Neuronal stem cell (in vitro differentiated cells): ENCODE data around the gene IRAK2.
A peak's percentile ranks its signal among the peaks of the same experiment; 100 is the strongest.
"Not testable (repeated sequence)": the region's sequence is repeated elsewhere in the genome, so short reads cannot be mapped to it uniquely, and the experiment has no call there.

ENCODE experiments used
- DNase-seq: peaks from one replicate; pipeline ENCODE4 v3.0.0-alpha.2; 2013; ENCODE audit warnings: low spot score
- H2AFZ ChIP-seq: one replicate; pipeline ENCODE4 v1.6.1; 2013; ENCODE audit warnings: mild to moderate bottlenecking, low read length, inconsistent platforms
- H2AK5ac ChIP-seq: 2 replicates; pipeline ENCODE4 v1.6.1; 2013; ENCODE audit warnings: low read depth, mild to moderate bottlenecking, inconsistent platforms, low read length, moderate library complexity, mixed read lengths
- H2BK120ac ChIP-seq: 2 replicates; pipeline ENCODE4 v1.6.1; 2013; ENCODE audit warnings: low read depth, mild to moderate bottlenecking, inconsistent platforms, low read length, moderate library complexity, mixed read lengths
- H2BK12ac ChIP-seq: one replicate; pipeline ENCODE4 v1.6.1; 2013; ENCODE audit warnings: low read length, inconsistent platforms
- H2BK15ac ChIP-seq: 2 replicates; pipeline ENCODE4 v1.6.1; 2013; ENCODE audit warnings: mild to moderate bottlenecking, low read length, inconsistent platforms, mixed read lengths
- H2BK5ac ChIP-seq: one replicate; pipeline ENCODE4 v1.6.1; 2013; ENCODE audit warnings: inconsistent platforms, mild to moderate bottlenecking, low read length, moderate library complexity
- H3K14ac ChIP-seq: one replicate; pipeline ENCODE4 v1.6.1; 2013; ENCODE audit warnings: low read length, inconsistent platforms
- H3K18ac ChIP-seq: 2 replicates; pipeline ENCODE4 v1.6.1; 2013; ENCODE audit warnings: low read length, inconsistent platforms
- H3K23ac ChIP-seq: 2 replicates; pipeline ENCODE4 v1.6.1; 2013; ENCODE audit warnings: low read depth, mild to moderate bottlenecking, mixed read lengths, low read length, inconsistent platforms; ENCODE audit not compliant: poor library complexity
- H3K27ac ChIP-seq: replicated peaks from 3 replicates; pipeline ENCODE4 v1.5.1; 2013; ENCODE audit warnings: low read length, inconsistent platforms
- H3K27me3 ChIP-seq, 3 experiments: 2 replicates each; pipeline ENCODE4 v1.6.1; 2013; ENCODE audit warnings: low read length in 3 of 3, mild to moderate bottlenecking in 2 of 3, inconsistent platforms in 1 of 3, low read depth in 1 of 3, mixed read lengths in 1 of 3, moderate library complexity in 1 of 3; ENCODE audit not compliant: control insufficient read depth in 3 of 3, insufficient read depth in 3 of 3
- H3K36me3 ChIP-seq, 2 donors: replicated peaks in 1 of 2; 2 replicates each; pipeline ENCODE4 v1.6.1; 2013; ENCODE audit warnings: low read length in 2 of 2; ENCODE audit not compliant: control insufficient read depth in 2 of 2, insufficient read depth in 2 of 2
- H3K4ac ChIP-seq: 2 replicates; pipeline ENCODE4 v1.6.1; 2013; ENCODE audit warnings: inconsistent platforms, mild to moderate bottlenecking, low read length, moderate library complexity
- H3K4me1 ChIP-seq, 2 donors: 1 replicate in 1 of 2; 2 replicates in 1 of 2; pipeline ENCODE4 v1.6.1; 2013; ENCODE audit warnings: low read length in 2 of 2, low read depth in 1 of 2; ENCODE audit not compliant: control insufficient read depth in 2 of 2, insufficient read depth in 1 of 2
- H3K4me2 ChIP-seq: one replicate; pipeline ENCODE4 v1.6.1; 2013; ENCODE audit warnings: mild to moderate bottlenecking, low read length, inconsistent platforms; ENCODE audit not compliant: insufficient read depth, poor library complexity, severe bottlenecking
- H3K4me3 ChIP-seq, 2 donors: 2 replicates each; pipeline ENCODE4 v1.5.1; 2013; ENCODE audit warnings: low read length in 2 of 2, mild to moderate bottlenecking in 2 of 2, inconsistent platforms in 1 of 2, moderate library complexity in 1 of 2
- H3K79me1 ChIP-seq: one replicate; pipeline ENCODE4 v1.6.1; 2013; ENCODE audit warnings: low read depth, mild to moderate bottlenecking, inconsistent platforms, low read length, moderate library complexity
- H3K9ac ChIP-seq: one replicate; pipeline ENCODE4 v1.6.1; 2013; ENCODE audit warnings: mild to moderate bottlenecking, low read depth, low read length, inconsistent platforms; ENCODE audit not compliant: poor library complexity
- H3K9me3 ChIP-seq, 2 donors: replicated peaks in 1 of 2; 2 replicates each; pipeline versions ENCODE3 to v1.6.1; 2013; ENCODE audit warnings: low read length in 2 of 2, mild to moderate bottlenecking in 2 of 2, inconsistent platforms in 1 of 2, low read depth in 1 of 2, mixed read lengths in 1 of 2, moderate library complexity in 1 of 2; ENCODE audit not compliant: control insufficient read depth in 2 of 2, insufficient read depth in 1 of 2
- H4K8ac ChIP-seq: one replicate; pipeline ENCODE4 v1.6.1; 2013; ENCODE audit warnings: low read depth, mild to moderate bottlenecking, inconsistent platforms, low read length, moderate library complexity
- H4K91ac ChIP-seq: one replicate; pipeline ENCODE4 v1.6.1; 2013; ENCODE audit warnings: low read length, low read depth, mild to moderate bottlenecking, inconsistent platforms; ENCODE audit not compliant: poor library complexity
- WGBS, 2 donors: extraction: QIAGEN DNeasy Blood & Tissue Kit; methylation state at CpG; one replicate each; pipeline ENCODE4 v1.1.7; 2013; ENCODE audit warnings: missing lambda C conversion rate in 2 of 2, mixed read lengths in 1 of 2; ENCODE audit not compliant: insufficient read length in 2 of 2, insufficient replicate concordance in 1 of 2; ENCODE audit errors: extremely low coverage in 2 of 2; 5-methylcytosine and 5-hydroxymethylcytosine counted together

IRAK2 gene

DNA sequence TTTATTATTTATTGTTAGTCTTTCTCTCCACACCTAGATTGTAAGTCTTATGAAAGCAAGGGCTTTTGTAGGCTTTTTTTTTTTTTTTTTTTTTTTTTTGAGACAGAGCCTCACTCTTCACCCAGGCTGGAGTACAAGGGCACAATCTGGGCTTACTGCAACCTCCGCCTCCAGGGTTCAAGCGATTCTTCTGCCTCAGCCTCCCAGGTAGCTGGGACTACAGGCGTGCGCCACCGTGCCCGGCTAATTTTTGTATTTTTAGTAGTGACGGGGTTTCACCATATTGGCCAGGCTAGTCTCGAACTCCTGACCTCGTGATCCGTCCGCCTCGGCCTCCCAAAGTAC lies 546 bp upstream of the IRAK2 start:
- not testable (repeated sequence) for H2BK12ac ChIP-seq, H3K14ac ChIP-seq, H3K4me1 ChIP-seq, DNase-seq, H3K27ac ChIP-seq, H3K27me3 ChIP-seq, H3K9ac ChIP-seq, H3K18ac ChIP-seq, H3K4me2 ChIP-seq, H2BK15ac ChIP-seq, H3K23ac ChIP-seq, H4K8ac ChIP-seq, H3K79me1 ChIP-seq, H3K4ac ChIP-seq, H2AK5ac ChIP-seq, H3K36me3 ChIP-seq, H3K9me3 ChIP-seq, H2BK5ac ChIP-seq, H3K4me3 ChIP-seq, H2BK120ac ChIP-seq, H4K91ac ChIP-seq
- WGBS, 2 donors: no CpG with 5 or more reads among the region's 12 CpGs
- peak overlapping the region; percentile 100 for H2AFZ ChIP-seq

DNA sequence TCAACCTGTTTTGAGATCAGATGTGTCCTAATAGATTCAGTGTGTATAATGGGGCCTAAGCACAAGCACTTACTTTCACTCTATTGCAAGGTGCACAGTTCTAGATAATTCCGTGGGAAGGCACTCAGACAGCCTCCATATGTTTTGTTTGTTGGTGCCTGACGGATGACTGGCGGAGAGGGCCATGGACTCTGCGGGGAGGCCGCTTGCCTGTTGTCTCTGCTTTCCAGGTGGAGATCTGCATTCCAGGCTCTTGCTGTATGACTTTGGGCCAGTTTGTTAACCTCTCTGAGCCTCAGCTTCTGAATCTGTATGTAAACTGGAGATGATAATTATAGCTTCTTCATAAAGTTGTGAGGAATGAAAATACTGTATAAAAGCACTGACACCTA lies 1.5 kb downstream of the IRAK2 start:
- Histone ChIP-seq H3K4ac (no peak overlapping the region), H3K14ac (no peak overlapping the region), H3K9ac (no peak overlapping the region), H2BK15ac (no peak overlapping the region), H2AK5ac (no peak overlapping the region), H3K4me3 (no peak overlapping the region), H4K91ac (no peak overlapping the region), H3K18ac (no peak overlapping the region), H4K8ac (no peak overlapping the region), H3K27me3 (peaks cover 0 to 3% (median 2%) of the 10 kb centered on the region in 3 experiments), H3K4me1 (peaks cover 0 to 2% of the 10 kb centered on the region in 2 donors), H3K9me3 (peaks cover 2 to 7% of the 10 kb centered on the region in 2 donors), H3K4me2 (no peak overlapping the region), H3K79me1 (no peaks in the 10 kb centered on the region), H2BK120ac (no peak overlapping the region), H2BK5ac (no peak overlapping the region), H2BK12ac (no peak overlapping the region), H3K27ac (no peak overlapping the region), H2AFZ (no peak overlapping the region), H3K23ac (no peak overlapping the region), H3K36me3 (no peaks in the 10 kb centered on the region)
- no peak for DNase-seq
- no CpG with 5 or more reads among the region's 5 CpGs for WGBS, 2 donors

DNA sequence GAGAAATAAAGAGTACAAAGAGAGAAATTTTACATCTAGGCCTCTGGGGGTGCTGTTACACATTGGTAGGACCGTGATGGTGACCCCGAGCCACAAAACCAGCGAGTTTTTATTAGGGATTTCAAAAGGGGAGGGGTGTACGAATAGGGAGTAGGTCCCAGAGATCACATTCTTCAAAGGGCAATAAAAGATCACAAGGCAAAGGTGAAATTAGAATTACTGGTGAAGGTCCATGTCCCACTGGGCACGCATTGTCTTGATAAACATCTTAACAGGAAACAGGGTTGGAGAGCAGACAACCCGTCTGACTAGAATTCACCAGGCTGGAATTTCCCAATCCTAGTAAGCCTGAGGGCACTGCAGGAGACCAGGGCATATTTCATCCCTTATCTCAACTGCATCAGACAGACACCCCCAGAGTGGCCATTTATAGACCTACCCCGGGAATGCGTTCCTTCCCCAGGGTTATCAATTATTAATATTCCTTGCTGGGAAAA lies 4.3 kb downstream of the IRAK2 start:
- Histone ChIP-seq H3K18ac (no peak overlapping the region), H3K27ac (no peak overlapping the region), H3K4me3 (no peak overlapping the region), H3K9me3 (peaks cover 2 to 7% of the 10 kb centered on the region in 2 donors), H3K9ac (no peak overlapping the region), H2BK15ac (no peak overlapping the region), H3K27me3 (peaks cover 0 to 3% (median 2%) of the 10 kb centered on the region in 3 experiments), H3K79me1 (no peaks in the 10 kb centered on the region), H2AK5ac (no peak overlapping the region), H4K91ac (no peak overlapping the region), H3K4me2 (no peak overlapping the region), H2BK12ac (no peak overlapping the region), H3K4ac (no peak overlapping the region), H2BK5ac (no peak overlapping the region), H3K23ac (no peak overlapping the region), H3K36me3 (no peaks in the 10 kb centered on the region), H2BK120ac (no peak overlapping the region), H2AFZ (peak overlapping the region; percentile 40), H3K14ac (no peak overlapping the region), H4K8ac (no peak overlapping the region), H3K4me1 (peaks cover 0 to 2% of the 10 kb centered on the region in 2 donors)
- WGBS, 2 donors: no CpG with 5 or more reads among the region's 8 CpGs
- DNase-seq: no peak

DNA sequence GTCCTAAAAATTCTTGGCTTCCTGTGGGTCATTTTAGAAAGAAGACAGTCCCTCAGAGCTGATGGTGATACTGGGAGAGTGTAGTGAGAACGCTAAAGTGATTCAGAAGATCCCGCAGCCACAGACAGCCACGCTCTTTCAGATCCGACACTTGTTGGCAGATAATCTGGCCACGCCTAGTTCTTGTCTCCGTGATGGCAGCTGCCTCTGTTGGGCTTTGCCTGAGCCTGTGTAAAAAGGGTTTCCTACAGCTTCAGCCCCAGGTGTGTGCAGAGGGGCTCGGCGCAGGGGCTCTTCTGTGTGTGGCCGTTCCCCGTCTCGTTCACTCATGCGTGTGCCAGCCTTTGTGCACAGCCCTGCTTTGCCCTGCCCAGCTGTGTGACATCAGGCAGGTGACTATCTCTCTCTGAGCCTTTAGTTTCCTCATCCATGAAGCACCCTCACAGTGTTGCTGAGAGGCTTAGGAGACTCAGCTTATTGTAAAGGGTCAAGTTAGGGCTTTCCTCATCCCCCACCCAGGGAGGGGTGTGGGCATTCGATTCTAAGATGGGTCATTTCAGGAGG lies 6.3 kb downstream of the IRAK2 start:
- no peak overlapping the region for H3K4me2 ChIP-seq
- no peak overlapping the region for H4K8ac ChIP-seq
- no peak overlapping the region for H3K27ac ChIP-seq
- H3K4me3 ChIP-seq: no peak overlapping the region
- no peak overlapping the region for H2BK5ac ChIP-seq
- H2BK120ac ChIP-seq: no peak overlapping the region
- no peaks in the 10 kb centered on the region for H3K79me1 ChIP-seq
- H3K9me3 ChIP-seq: peaks cover 2 to 7% of the 10 kb centered on the region in 2 donors
- H3K4ac ChIP-seq: no peak overlapping the region
- no peak overlapping the region for H3K14ac ChIP-seq
- H3K27me3 ChIP-seq: peaks cover 0 to 2% (median 0%) of the 10 kb centered on the region in 3 experiments
- H2BK15ac ChIP-seq: no peak overlapping the region
- no peaks in the 10 kb centered on the region for H3K4me1 ChIP-seq
- no peaks in the 10 kb centered on the region for H3K36me3 ChIP-seq
- H2BK12ac ChIP-seq: no peak overlapping the region
- whole genome bisulfite sequencing, 2 donors: no CpG with 5 or more reads among the region's 13 CpGs
- no peak overlapping the region for H3K18ac ChIP-seq
- no peak overlapping the region for H2AK5ac ChIP-seq
- H3K9ac ChIP-seq: no peak overlapping the region
- no peak for DNase-seq
- H4K91ac ChIP-seq: no peak overlapping the region
- H2AFZ ChIP-seq: no peak overlapping the region
- H3K23ac ChIP-seq: no peak overlapping the region
